ENCODE data around the gene CNOT2. TPM values are rescaled to one million over a fixed set of nuclear protein-coding genes. Genes with fewer than 3 reads are reported as not detected.

Gene CNOT2
- total RNA-seq, 1 experiment from 2014 or later, result 85.4 TPM

- Histone ChIP-seq H4K20me1 (ENCODE audit: insufficient read depth) (no peaks in the 10 kb centered on the region), H3K36me3 (ENCODE audit: low read depth) (no peaks in the 10 kb centered on the region), H3K4me3 (no peak overlapping the region), H2AFZ (0 out of 2 replicates have a peak overlapping the region, but pooled peaks have one; percentile 1), H3K4me2 (no peak overlapping the region), H3K27ac (no peak overlapping the region), H3F3A (ENCODE audit: insufficient read depth, low read depth) (no peaks in the 10 kb centered on the region), H3K79me2 (ENCODE audit: low read depth) (no peaks in the 10 kb centered on the region), H3K9me3 (ENCODE audit: insufficient read depth, low read depth) (no peaks in the 10 kb centered on the region), H3K4me1 (replicated peaks; ENCODE audit: insufficient read depth) (no peaks in the 10 kb centered on the region), H3K27me3 (ENCODE audit: insufficient read depth, low read depth) (no peaks in the 10 kb centered on the region), H3K9me2 (ENCODE audit: insufficient read depth) (no peaks in the 10 kb centered on the region)
- DNase-seq, result no peak
- no TSS peak for BruUV-seq (replicated peaks)
- no peak for TF ChIP-seq CTCF (conservative IDR thresholded peaks at IDR 0.05)
- TF ChIP-seq EZH2 (IDR thresholded peaks at IDR 0.05; ENCODE audit: low read depth), result no peak
- CTCF ChIA-PET, result no interaction called here
- POLR2A ChIA-PET (ENCODE audit: unreplicated experiment), result interaction anchor here (0.6 kb wide), 1 partner anchor 1129 kb away, joined by 8 read pairs; no protein-coding TSS in a partner anchor
- intact Hi-C loops (cut with micrococcal nuclease; ENCODE audit: unreplicated experiment), result no loop called here
These were observed 46.4 kb upstream of the CNOT2 start for GRCh38 chr12:70196811-70197281.

- H3K79me2 ChIP-seq (ENCODE audit: low read depth), result no peaks in the 10 kb centered on the region
- no peaks in the 10 kb centered on the region for H3K9me3 ChIP-seq (ENCODE audit: insufficient read depth, low read depth)
- no peaks in the 10 kb centered on the region for H3K27me3 ChIP-seq (ENCODE audit: insufficient read depth, low read depth)
- CTCF ChIA-PET, result no interaction called here
- no peaks in the 10 kb centered on the region for H3K36me3 ChIP-seq (ENCODE audit: low read depth)
- H3K4me2 ChIP-seq, result no peak overlapping the region
- no peak for TF ChIP-seq CTCF (conservative IDR thresholded peaks at IDR 0.05)
- POLR2A ChIA-PET (ENCODE audit: unreplicated experiment), result no interaction called here
- no peaks in the 10 kb centered on the region for H3K9me2 ChIP-seq (ENCODE audit: insufficient read depth)
- H3K27ac ChIP-seq, result no peak overlapping the region
- no peaks in the 10 kb centered on the region for H4K20me1 ChIP-seq (ENCODE audit: insufficient read depth)
- no peak for DNase-seq
- no peaks in the 10 kb centered on the region for H3K4me1 ChIP-seq (replicated peaks; ENCODE audit: insufficient read depth)
- no TSS peak for BruUV-seq (replicated peaks)
- H2AFZ ChIP-seq, result 0 out of 2 replicates have a peak overlapping the region, but pooled peaks have one; percentile 1
- intact Hi-C loops (cut with micrococcal nuclease; ENCODE audit: unreplicated experiment), result no loop called here
- H3K4me3 ChIP-seq, result no peak overlapping the region
- no peaks in the 10 kb centered on the region for H3F3A ChIP-seq (ENCODE audit: insufficient read depth, low read depth)
These were observed 45.9 kb upstream of the CNOT2 start for GRCh38 chr12:70197345-70197744.

DNA sequence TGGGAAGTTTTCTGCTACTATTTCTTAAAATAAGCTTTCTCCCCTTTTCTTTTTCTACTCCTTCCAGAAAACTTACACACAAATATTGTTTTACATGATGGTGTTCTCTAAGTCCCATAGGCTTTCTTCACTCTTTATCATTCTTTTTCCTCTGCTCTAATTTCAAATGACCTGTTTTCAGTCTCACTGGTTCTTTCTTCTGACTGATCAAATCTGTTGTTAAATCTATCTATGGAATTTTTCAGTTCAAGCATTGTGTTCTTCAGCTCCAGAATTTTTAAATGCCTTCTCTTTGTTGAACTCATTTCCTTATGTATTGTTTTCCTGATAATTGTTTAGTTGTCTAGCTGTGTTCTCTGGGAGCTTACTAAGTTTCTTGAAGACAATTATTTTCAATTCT, 29.5 kb upstream of the CNOT2 start:
- intact Hi-C loops (cut with micrococcal nuclease; ENCODE audit: unreplicated experiment), result no loop called here
- no TSS peak for BruUV-seq (replicated peaks)
- H3K27ac ChIP-seq, result no peak overlapping the region
- H2AFZ ChIP-seq, result no peak overlapping the region
- ChIA-PET CTCF (interaction anchor here (0.7 kb wide), 1 partner anchor 136 kb away, joined by 3 read pairs; no protein-coding TSS in a partner anchor), POLR2A (ENCODE audit: unreplicated experiment) (no interaction called here)
- no peaks in the 10 kb centered on the region for H3K9me2 ChIP-seq (ENCODE audit: insufficient read depth)
- H4K20me1 ChIP-seq (ENCODE audit: insufficient read depth), result no peaks in the 10 kb centered on the region
- H3K4me1 ChIP-seq (replicated peaks; ENCODE audit: insufficient read depth), result no peaks in the 10 kb centered on the region
- no peak overlapping the region for H3K4me2 ChIP-seq
- H3K36me3 ChIP-seq (ENCODE audit: low read depth), result no peaks in the 10 kb centered on the region
- DNase-seq, result no peak
- peaks cover 20% of the 10 kb centered on the region for H3K9me3 ChIP-seq (ENCODE audit: insufficient read depth, low read depth)
- H3K4me3 ChIP-seq, result no peak overlapping the region
- H3K27me3 ChIP-seq (ENCODE audit: insufficient read depth, low read depth), result no peaks in the 10 kb centered on the region
- H3K79me2 ChIP-seq (ENCODE audit: low read depth), result no peaks in the 10 kb centered on the region
- H3F3A ChIP-seq (ENCODE audit: insufficient read depth, low read depth), result no peaks in the 10 kb centered on the region
- TF ChIP-seq CTCF (conservative IDR thresholded peaks at IDR 0.05), result no peak
- TF ChIP-seq EZH2 (IDR thresholded peaks at IDR 0.05; ENCODE audit: low read depth), result no peak
